ENCODE measurements around the gene SCN1B.

- TF ChIP-seq, protein P1, sequence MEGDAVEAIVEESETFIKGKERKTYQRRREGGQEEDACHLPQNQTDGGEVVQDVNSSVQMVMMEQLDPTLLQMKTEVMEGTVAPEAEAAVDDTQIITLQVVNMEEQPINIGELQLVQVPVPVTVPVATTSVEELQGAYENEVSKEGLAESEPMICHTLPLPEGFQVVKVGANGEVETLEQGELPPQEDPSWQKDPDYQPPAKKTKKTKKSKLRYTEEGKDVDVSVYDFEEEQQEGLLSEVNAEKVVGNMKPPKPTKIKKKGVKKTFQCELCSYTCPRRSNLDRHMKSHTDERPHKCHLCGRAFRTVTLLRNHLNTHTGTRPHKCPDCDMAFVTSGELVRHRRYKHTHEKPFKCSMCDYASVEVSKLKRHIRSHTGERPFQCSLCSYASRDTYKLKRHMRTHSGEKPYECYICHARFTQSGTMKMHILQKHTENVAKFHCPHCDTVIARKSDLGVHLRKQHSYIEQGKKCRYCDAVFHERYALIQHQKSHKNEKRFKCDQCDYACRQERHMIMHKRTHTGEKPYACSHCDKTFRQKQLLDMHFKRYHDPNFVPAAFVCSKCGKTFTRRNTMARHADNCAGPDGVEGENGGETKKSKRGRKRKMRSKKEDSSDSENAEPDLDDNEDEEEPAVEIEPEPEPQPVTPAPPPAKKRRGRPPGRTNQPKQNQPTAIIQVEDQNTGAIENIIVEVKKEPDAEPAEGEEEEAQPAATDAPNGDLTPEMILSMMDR (IDR thresholded peaks at IDR 0.05), result no peak
- no peak for TF ChIP-seq POLR2A (IDR thresholded peaks at IDR 0.05)
Observed at GRCh38 chr19:35060160-35060855, 30.0 kb downstream of the SCN1B start.
